ENCODE results near the gene PITPNM3.
"Not testable (repeated sequence)": the region's sequence is repeated elsewhere in the genome, so short reads cannot be mapped to it uniquely, and the experiment has no call there.

The PITPNM3 gene

GRCh38 chr17:6556121-6557039 is at the start of gene PITPNM3:
TSS of gene PITPNM3 (minus strand) at chr17:6556555. CDS start at chr17:6556406, 149 bp downstream.
- DNase-seq (ENCODE audit: low spot score), result no peak

DNA sequence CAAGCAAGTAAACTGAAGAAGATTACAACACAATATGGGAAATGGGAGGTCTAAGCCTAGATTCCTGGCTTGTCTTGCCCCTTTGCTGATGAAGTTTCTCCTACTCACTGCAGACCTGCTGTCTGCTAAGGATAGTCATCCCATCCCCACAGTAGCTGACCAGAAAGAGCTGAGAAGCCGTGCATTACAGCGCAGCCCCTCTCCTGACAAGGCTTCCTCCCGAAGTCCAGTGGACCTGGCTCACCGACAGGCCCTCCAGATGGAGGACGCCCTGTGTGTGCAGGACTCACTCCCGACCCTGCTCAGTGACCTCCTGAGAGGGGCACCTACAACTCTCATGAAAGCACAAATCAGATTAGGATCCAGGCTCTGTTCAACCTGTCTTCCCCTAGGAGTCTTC is 48.8 kb upstream of the PITPNM3 start:
- DNase-seq (ENCODE audit: low spot score), result no peak

GRCh38 chr17:6603744-6604325 is 47.5 kb upstream of the PITPNM3 start:
- no peak for DNase-seq (ENCODE audit: low spot score)

DNA sequence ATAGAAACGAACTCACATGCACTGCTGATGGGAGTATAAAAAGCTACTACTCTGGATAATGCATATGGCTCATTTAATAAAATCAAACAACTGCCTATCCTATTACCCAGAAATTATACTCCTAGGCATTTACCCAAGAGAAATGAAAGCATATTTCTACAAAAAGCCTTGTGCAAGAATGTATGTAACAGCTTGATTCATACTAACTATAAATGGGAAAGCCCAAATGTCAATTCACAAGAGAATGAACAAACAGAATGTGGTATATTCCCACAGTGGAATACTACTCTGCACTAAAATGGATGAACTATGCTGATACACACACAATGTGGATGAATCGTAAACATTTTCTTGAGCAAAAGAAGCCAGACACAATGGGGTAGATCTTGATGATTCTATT is 45.8 kb upstream of the PITPNM3 start:
- no peak for DNase-seq (ENCODE audit: low spot score)

GRCh38 chr17:6599364-6599763 is 43.0 kb upstream of the PITPNM3 start:
- no peak for DNase-seq (ENCODE audit: low spot score)

DNA sequence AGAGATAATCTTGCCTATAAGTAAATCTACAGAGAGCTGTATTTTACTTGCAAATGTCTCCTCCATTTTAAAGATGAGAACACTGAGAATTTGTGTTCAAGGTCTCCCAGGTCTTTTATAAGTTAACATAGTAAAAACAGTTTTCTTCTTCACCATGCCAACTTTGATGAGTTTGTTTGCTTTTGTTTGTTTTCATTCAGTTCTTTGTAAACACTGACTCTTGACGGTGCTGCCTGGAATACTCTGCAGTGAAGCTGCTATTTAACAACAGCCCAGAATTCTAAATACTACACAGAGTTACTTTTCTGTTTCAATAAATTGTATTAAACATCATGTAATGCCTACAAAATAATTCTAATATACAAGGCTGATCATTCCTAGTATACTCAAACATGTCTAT is 41.4 kb upstream of the PITPNM3 start:
- no peak for DNase-seq (ENCODE audit: low spot score)

DNA sequence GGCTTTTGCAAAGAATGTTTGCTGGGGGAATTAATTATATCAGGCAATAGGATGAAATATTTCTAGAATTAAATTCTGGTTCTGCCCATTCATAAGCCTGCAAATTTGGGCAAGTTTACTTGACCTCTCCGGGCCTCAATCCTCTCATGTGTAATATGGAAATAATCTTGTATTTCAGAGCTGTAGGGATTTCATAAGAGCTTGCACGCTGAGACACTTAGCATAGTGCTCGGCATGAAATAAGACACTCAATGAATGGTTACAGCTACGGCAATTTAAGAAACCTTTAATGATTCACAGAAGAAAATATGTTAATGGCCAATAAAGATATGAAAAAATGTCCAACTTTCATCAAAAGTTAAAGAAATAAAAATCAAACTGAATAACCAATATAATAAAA is 40.6 kb upstream of the PITPNM3 start:
- no peak for DNase-seq (ENCODE audit: low spot score)

- no peak for DNase-seq (ENCODE audit: low spot score)
Measured at GRCh38 chr17:6596511-6596910, 40.2 kb upstream of the PITPNM3 start.

DNA sequence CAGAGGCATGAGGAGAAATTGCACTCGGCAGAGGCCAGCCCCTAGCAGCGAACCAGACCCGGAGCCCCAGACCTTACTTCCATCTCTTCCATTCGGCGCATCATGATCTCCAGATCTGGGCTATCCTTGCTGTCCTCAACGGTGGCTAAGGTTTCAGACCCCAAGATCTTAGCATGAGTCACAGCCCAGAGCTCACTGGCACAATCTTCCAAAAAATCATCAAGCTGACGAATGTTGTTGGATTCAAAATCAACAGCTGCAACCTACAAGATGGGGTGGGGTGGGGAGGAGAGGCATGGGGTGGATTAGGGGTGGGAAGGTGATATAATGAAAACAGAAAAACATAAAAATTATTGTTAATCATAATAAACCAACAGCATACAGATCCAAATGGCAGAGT is 39.7 kb upstream of the PITPNM3 start:
- no peak for DNase-seq (ENCODE audit: low spot score)

GRCh38 chr17:6593371-6593770 is 37.0 kb upstream of the PITPNM3 start:
- not testable (repeated sequence) for DNase-seq (ENCODE audit: low spot score)

- peak; percentile 28 for DNase-seq (ENCODE audit: low spot score)
Measured at GRCh38 chr17:6592173-6592572, 35.8 kb upstream of the PITPNM3 start.

DNA sequence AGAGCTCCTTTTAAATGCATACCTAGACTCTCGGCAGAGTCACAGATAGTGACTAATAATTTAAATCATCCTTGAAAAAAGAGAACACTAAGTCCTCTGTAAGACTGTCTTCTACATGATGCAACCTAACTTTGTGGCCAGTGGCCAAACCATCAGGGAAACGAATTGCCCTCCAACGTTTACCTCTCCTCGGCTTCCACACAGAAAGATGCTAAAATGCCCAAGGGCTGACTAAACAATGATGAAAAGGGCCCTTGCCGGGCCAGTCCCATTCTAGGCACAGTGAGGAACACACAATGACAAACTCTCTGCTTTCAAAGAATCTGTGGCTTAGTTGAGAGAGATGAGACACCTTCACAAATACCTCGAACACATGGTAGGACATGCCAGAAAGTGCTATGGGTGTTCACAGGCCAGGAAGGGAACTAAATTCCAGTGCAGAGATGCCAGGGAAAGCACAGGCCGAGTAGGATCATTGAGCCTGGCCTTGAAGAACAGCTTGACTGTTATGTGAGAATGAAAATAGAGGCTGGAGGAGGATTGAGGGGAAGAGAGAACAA is 35.3 kb upstream of the PITPNM3 start:
- no peak for DNase-seq (ENCODE audit: low spot score)

DNA sequence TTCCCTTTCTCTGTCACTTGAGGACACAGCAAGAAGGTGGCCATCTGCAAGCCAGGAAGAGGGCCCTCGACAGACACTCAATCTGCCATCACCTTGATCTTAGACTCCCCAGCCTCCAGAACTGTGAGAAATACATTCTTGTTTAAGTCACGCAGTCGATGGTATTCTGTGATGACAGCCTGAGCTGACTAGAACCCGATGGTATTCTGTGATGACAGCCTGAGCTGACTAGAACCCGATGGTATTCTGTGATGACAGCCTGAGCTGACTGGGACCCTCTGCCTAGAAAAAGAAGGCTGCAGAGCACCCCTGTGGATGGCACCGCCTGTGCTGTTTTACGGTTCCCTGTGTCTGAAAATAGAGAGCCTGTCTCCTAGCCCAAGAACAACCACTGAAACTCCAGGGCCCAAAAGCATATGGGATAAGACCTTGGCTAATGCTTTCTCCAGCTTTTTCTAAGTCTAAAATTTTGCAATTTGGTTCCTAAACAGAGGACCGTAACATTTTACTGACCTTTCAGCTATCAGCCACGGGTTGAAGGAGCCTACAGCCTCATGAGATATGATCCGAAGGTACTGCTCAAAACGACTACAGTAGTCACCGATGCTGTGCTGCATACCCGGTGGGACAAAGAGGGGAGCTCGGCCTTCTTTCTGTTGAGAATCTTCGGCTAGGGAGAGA is 33.1 kb upstream of the PITPNM3 start:
- no peak for DNase-seq (ENCODE audit: low spot score)

- no peak for DNase-seq (ENCODE audit: low spot score)
Measured at GRCh38 chr17:6588165-6588564, 31.8 kb upstream of the PITPNM3 start.

GRCh38 chr17:6587310-6587709 is 31.0 kb upstream of the PITPNM3 start:
- no peak for DNase-seq (ENCODE audit: low spot score)

- DNase-seq (ENCODE audit: low spot score), result no peak
Measured at GRCh38 chr17:6583411-6583810, 27.1 kb upstream of the PITPNM3 start.

DNA sequence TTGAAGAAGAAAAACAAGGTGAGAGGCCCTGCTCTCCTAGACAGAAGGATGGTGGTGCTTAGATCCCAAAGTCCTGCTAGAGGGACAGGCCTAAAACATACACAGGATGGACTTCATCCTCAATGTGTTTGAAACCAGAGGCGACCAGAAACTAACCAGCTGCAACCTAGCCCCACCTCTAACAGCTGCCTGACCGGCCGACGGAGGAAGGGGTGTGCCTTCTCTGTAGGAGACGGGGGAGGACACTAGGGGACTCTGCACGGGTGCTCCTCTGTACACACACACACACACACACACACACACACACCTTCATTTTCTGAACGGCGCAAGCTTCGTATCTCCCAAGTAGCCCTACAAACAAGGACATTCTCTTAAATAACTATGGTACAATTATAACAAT is 24.3 kb upstream of the PITPNM3 start:
- no peak for DNase-seq (ENCODE audit: low spot score)

- no peak for DNase-seq (ENCODE audit: low spot score)
Measured at GRCh38 chr17:6578491-6578890, 22.1 kb upstream of the PITPNM3 start.

DNA sequence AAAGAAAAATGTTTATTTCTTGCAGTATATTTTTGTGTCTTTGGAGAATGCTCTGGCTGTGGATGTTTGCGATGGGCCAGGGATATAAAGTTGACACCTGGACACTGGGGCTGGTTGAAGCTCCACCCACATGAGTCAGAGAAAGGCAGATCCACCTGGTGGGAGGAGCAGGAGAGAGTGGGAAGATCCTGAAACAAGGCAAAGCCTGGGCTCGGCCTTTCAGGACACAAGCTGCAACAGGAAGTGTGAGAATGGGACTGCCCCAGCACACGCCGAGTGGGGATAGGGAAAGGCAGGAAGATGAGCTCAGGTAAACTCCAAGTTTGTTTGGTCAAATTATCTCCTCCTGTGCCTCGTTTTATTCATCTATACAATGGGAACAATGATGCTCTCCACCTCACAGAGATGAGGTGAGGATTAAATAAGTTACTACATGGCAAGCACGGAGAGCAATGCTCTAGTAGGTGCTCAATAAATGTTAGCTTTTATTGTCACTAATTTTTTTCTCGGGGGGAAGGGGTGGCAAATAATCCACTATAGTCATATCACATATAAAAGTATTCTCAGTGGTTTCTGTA is 21.4 kb upstream of the PITPNM3 start:
- no peak for DNase-seq (ENCODE audit: low spot score)

DNA sequence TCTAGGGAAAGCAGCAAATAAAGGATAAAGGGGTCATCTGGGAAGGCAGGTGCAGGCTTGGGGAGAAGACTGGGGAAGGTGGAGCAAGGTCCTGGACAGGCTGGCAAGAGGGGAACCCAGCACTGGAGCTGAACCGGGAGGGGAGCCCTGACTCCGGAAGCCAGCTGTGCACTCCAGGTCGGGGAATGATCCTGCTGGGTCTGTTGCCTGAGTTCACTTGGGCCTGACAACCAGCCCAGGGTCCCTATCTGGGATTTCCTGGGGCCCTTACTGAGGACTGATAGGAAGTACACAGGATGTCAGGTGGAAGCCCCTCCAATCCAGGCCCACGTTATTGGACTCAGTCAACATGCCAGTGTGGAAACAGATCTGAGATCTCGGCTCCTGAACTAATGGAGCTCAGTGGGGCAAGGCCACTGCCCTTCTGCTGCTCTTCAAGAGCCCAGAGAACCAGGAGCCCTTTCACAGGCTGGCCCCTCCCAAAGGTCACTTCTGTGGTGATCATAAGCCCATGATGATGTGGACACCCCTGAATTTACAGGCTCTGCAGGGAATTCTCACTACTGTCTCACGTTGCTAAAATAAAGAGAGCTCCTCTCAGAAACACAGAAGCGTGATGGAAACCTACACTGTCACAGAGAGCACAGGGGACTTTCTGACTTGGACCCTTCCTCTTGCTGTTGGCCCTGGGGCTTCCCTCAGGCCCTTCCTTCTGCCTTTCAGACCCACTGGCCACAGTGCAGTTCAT is 19.9 kb upstream of the PITPNM3 start:
- DNase-seq (ENCODE audit: low spot score), result no peak

- no peak for DNase-seq (ENCODE audit: low spot score)
Measured at GRCh38 chr17:6575596-6575988, 19.2 kb upstream of the PITPNM3 start.

All from HuH-7 (cell line).